Activated CD4-positive, alpha-beta T cell treated with anti-CD3 and anti-CD28 coated beads, Interleukin-2, Interleukin-6, amounts not matched to agents 100 ng/mL and 50 ng/mL, durations not matched to agents 16 hours and 8 hours (primary cell): ENCODE measurements around the gene PIK3R2.
A peak's percentile ranks its signal among the peaks of the same experiment; 100 is the strongest.
"Not testable (repeated sequence)": the region's sequence is repeated elsewhere in the genome, so short reads cannot be mapped to it uniquely, and the experiment has no call there.

ENCODE experiments used
- DNase-seq: peaks from one replicate; pipeline ENCODE4 v3.0.0-alpha.2; 2020

PIK3R2 gene

DNA sequence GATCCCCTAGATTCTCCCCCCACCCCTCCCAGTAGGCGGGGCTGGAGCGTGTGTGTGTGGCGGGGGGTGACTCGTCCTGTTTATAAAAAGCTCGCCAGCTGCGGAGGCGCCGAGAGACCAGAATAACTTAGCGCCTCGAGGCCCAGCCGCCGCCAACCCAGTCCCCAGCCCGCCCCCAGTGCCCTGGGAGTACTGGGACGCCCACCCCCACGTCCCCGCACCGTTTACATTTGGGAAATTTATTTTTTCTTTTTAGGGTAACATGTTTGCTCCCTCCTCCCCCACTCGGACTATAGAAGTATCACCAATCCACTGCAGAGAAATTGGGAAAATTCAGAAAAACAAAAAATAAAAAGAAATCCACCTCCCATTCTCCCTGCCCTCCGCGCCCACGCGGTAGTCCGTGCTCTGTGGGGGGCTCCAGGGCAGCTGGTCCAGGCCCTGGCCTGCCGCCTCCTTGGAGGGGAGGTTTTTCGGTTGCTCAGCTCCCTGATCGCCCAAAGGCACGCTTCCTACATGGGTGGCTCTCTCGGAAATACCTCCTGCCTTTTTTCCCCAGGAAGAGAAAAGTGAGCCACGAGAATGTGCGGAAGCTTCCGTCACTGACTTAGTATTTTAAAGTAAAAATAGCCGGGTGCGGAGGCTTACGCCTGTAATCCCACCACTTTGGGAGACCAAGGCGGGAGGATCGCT is 52.4 kb downstream of the PIK3R2 start:
- DNase-seq: peak; percentile 46

DNA sequence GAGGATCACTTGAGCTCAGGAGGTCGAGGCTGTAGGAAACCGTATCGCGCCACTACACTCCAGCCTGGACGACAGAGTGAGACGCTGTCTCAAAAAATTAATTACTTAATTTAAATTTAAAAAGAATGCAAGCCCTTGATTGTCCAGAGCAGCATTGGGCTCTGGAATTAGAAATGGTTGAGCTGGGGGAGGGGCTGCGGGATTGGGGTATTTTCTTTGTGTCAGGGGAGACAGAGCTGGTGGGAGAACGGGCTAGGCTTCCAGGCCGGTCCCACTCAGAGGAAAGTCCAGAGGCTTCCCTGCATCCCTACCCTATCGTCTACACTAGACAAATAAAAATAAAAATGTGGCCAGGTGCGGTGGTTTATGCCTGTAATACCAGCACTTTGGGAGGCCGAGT is 53.1 kb downstream of the PIK3R2 start:
- DNase-seq: no peak

DNA sequence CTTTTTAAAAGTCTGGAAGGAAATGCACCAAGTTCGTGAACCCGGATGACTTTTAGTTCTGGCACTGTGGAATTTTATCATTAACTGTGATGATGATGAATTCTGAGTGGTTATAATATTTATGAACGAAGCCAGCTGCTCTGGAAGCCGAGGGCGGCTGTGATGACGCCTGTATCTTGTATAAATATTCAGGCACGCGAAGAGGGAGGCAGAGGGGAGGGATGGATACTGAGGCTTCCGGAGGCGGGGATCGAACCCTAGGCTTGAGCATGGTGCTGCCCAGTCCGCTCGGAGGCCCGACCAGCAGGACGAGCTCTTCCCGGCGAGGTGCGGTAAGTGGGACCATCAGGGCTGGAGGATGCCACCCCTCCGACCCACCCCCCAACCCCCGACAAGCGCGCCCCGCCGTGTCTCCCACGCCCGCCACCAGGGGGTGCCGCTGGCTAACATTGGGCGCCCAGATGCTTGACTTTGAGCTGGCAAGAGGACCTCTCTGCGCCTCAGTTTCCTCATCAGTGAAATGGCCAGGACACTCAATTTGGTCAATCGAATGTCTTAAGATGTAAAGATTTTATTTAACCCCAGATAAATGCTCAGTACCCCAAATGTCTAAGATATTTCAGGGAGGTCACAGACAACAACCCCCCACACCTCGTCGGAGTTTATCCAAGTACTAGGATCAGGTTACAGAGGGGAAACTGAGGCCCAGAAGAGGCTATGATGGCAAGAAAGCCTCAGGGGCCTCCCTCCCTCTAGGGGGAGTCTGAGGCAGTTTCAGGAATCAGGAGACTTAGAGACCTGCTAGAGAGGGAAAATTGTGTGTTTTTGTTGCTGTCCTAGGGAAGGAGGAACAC is 55.4 kb downstream of the PIK3R2 start:
- peak; percentile 54 for DNase-seq

DNA sequence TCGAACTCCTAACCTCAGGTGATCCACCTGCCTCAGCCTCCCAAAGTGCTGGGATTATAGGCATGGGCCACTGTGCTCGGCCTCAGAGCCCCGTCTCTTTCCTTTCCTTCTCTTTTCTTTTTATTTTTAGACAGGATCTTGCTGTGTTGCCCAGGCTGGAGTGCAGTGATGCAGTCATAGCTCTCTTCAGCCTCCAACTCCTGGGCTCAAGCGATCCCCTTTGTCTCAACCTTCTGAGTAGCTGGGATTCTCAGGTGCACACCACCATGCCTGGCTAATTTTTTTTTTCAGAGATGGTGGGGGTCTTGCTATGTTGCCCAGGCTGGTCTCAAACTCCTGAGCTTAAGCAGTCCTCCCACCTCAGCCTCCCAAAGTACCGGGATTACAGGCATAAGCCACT is 56.9 kb downstream of the PIK3R2 start:
- not testable (repeated sequence) for DNase-seq

DNA sequence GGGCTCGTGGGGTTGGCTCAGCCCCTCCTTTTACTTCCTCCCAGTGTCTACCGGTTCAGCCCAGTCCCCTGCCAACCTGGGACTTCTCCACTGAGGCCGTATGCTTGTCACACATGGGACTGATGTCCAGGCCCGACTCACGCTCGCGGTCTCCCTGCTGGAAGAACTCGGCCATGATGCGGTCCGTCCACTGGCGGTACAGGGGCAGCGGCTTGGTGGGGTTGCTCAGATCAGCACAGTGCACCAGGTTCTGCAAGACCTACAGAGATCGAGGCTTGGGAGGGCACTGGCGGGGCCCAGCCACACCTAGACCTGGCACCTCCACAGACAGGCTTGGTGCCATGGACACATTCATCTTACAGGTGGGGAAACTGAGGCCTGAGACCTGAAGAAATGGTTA is 58.7 kb downstream of the PIK3R2 start:
- DNase-seq: no peak

DNA sequence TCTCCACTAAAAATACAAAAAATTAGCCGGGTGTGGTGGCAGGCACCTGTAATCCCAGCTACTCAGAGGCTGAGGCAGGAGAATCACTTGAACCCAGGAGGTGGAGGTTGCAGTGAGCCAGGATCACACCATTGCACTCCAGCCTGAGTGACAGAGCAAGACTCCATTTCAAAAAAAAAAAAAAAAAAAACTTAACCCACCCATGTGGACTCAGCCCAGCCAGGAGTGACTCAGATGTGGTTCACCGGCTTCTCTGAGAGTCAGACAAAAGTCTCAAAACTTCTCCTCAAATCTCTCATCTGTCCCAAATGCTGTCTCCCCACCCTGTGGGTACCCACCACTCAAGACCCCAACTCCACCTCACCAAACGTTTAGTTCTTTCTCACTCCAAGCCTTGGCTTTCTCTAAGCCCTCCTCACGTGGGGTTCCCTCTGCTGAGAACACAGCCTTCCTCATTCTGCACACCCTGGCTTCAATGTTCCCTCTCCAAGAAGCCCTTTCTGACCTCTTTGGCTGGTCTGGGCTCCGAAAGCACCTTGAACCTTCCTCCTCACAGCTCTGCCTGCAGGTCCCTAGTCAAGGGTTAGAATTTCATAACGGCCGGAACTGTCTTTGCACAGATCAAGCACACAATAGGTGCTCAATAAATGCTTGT is 61.9 kb downstream of the PIK3R2 start:
- no peak for DNase-seq

DNA sequence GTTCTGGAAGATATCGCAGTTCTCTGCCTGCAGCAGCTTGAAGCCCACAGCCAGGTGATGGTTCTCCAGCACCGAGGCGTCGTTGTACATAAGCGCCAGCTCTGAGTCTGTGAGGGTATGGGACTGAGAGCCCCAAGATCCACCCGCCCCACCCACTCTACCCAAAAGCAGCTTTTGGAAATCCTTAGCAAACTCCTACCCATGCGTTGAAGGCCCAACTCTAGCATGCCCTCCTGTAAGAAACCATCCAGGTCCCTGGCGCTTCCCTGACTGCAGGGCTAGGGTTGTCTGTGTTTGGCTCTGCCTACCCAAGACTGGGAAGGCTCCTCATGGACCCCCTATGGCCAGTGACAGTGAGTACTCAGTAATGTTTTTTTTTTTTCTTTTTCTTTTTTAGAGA is 63.8 kb downstream of the PIK3R2 start:
- no peak for DNase-seq

DNA sequence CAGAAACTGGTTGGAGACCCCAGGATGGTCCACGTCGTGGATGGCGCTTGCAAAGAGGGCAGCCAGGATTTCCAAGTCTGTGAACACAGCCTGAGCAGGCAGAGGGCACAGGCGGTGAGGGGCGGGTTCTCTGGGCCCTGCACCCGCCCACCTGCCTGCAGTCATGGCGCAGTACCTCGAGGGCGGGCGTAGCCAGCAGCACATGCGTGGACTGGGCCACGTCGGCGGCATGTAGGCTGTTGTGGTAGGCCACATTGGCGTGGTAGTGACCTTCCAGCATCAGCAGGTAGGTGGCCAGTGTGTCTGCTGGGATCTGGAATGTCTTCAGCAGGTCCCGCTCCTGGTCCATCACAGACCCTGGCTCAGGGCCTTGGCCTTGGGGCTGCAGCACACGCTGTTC is 65.2 kb downstream of the PIK3R2 start:
- no peak for DNase-seq

DNA sequence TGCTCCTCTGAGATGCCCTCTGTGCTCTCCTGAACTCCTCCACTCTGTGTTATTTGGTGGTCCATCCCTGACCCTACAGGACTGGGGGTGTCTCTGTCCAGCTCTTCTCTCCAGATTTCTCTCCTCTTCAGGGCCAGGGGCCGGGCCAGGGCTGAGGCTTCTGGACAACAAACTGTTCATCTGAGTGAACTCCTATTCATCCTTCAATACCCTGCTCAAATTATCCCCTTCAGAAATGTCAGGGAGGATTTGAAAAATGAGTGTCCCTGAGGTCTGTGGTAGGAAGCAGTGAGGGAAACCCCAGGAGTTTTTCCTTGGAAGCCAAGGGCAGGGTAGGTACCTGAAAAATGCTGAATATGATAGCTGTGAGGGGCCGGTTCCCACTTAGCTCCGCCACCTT is 65.6 kb downstream of the PIK3R2 start:
- DNase-seq: no peak
